Progenitor cell of endocrine pancreas (in vitro differentiated cells): ENCODE data around the gene STX4. TPM values are rescaled to one million over a fixed set of nuclear protein-coding genes. Genes with fewer than 3 reads are reported as not detected.

Source experiments
- DNase-seq: peaks from one replicate; pipeline ENCODE4 v3.0.0; 2021; ENCODE audit warnings: low spot score; ENCODE audit not compliant: unreplicated experiment
- H3K27ac Mint-ChIP-seq: 2 replicates; pipeline ENCODE4 v1.8.0; 2021; ENCODE audit warnings: mild to moderate bottlenecking, moderate library complexity, mixed read lengths
- H3K27me3 Mint-ChIP-seq: 2 replicates; pipeline ENCODE4 v1.8.0; 2021; ENCODE audit warnings: mixed read lengths
- H3K36me3 Mint-ChIP-seq: 2 replicates; pipeline ENCODE4 v1.8.0; 2022; ENCODE audit warnings: mixed read lengths; ENCODE audit not compliant: insufficient read depth
- H3K4me1 Mint-ChIP-seq: 2 replicates; pipeline ENCODE4 v1.8.0; 2021; ENCODE audit warnings: low read depth, mixed read lengths
- H3K4me3 Mint-ChIP-seq: 2 replicates; pipeline ENCODE4 v1.8.0; 2021; ENCODE audit warnings: low read depth, mild to moderate bottlenecking, moderate library complexity, mixed read lengths
- H3K9me3 Mint-ChIP-seq: 2 replicates; pipeline ENCODE4 v1.8.0; 2021; ENCODE audit warnings: low read depth, mixed read lengths
- total RNA-seq: library from RNA; stranded (reverse); gene quantifications from 2 replicates; pipeline ENCODE4 v1.2.1, GENCODE V29; 2021
- TF ChIP-seq, protein P1 (sequence below): fragments of 200-600 bp; sonication (generic); IDR thresholded peaks from one replicate; pipeline ENCODE4 v1.5.0; 2021; ENCODE audit warnings: antibody characterized with exemption, mild to moderate bottlenecking; ENCODE audit not compliant: unreplicated experiment

Gene STX4
- total RNA-seq, 1 donor from 2014 or later = 50.3 TPM

DNA sequence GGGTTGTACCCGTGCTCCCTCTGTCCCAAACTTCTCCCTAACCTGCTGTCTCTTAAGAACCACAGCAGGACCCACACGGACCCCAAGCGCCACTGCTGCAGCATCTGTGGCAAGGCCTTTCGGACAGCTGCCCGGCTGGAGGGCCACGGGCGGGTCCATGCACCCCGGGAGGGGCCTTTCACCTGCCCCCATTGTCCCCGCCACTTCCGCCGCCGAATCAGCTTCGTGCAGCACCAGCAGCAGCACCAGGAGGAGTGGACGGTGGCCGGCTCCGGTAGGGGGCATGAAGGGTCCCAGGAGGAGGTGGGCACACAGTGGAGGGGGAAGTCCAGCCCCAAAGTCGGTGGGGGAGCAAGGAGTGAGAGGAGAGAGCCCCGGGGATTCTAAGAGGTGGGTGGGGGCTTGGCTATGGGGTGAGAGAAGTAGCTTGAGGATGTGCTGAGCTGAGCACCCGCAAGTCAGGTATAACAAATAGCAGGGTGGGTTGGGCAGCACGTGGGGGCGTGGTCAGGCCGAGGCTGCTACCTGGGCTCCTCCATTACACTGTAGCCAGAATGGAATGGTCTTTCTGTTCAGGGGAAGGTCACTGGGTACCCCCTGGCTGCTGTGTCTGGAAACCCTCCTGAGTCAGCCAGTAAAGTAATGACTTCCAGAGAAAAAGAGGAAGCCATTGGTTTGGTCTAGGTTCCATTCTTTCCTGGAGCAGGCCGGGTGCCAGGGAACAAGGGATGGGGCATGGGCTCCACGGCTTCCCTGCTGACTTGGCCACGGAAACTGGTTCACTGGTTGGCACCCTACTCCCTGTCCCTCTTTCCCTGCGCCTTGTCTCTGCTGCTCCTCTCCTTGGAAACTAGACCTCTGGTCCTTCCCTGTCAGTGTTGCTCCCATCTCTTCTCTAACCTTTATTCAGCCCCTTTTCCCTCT is 48.3 kb downstream of the STX4 start:
- no peak overlapping the region for H3K4me3 Mint-ChIP-seq
- no peaks in the 10 kb centered on the region for H3K4me1 Mint-ChIP-seq
- H3K9me3 Mint-ChIP-seq = no peaks in the 10 kb centered on the region
- peaks cover 4% of the 10 kb centered on the region for H3K36me3 Mint-ChIP-seq
- DNase-seq = no peak
- H3K27ac Mint-ChIP-seq = peak overlapping the region; percentile 71
- TF ChIP-seq, protein P1, sequence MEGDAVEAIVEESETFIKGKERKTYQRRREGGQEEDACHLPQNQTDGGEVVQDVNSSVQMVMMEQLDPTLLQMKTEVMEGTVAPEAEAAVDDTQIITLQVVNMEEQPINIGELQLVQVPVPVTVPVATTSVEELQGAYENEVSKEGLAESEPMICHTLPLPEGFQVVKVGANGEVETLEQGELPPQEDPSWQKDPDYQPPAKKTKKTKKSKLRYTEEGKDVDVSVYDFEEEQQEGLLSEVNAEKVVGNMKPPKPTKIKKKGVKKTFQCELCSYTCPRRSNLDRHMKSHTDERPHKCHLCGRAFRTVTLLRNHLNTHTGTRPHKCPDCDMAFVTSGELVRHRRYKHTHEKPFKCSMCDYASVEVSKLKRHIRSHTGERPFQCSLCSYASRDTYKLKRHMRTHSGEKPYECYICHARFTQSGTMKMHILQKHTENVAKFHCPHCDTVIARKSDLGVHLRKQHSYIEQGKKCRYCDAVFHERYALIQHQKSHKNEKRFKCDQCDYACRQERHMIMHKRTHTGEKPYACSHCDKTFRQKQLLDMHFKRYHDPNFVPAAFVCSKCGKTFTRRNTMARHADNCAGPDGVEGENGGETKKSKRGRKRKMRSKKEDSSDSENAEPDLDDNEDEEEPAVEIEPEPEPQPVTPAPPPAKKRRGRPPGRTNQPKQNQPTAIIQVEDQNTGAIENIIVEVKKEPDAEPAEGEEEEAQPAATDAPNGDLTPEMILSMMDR = no peak
- H3K27me3 Mint-ChIP-seq = no peaks in the 10 kb centered on the region

DNA sequence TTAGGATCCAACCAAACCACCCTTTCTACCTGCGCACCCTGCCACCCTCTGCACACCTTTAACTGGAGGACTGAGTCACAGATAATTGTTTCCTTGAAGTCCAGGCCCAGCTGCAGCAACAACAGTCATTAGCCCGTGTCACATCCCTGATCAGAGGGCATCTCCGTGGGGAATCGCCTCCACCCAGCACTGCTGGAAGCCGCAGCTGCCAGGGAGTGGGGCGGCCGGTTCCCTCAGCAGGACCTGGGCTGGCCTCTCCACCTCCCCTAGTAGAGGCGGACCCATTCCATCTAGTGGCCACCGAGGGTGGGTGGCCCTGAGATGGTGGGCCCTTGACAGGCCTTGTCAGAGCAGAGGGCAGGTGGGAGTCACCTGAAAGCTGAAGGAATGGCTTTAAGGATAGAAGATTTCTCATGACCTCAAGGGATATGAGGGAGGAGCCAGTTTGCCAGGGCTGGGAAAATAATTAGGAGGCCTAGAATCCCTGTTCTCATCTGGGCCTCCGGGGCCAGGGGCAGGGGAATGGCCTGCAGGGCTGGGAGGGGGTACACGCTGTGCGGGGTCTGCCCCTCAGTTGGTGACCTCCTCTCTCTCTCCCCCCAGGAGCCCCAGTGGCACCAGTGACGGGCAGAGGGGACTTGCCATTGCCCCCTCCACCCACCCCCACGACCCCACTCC is 49.1 kb downstream of the STX4 start:
- H3K27ac Mint-ChIP-seq = peak overlapping the region; percentile 71
- H3K27me3 Mint-ChIP-seq = no peaks in the 10 kb centered on the region
- no peaks in the 10 kb centered on the region for H3K9me3 Mint-ChIP-seq
- no peak overlapping the region for H3K4me3 Mint-ChIP-seq
- TF ChIP-seq, protein P1 = no peak
- DNase-seq = no peak
- no peaks in the 10 kb centered on the region for H3K4me1 Mint-ChIP-seq
- peaks cover 4% of the 10 kb centered on the region for H3K36me3 Mint-ChIP-seq

DNA sequence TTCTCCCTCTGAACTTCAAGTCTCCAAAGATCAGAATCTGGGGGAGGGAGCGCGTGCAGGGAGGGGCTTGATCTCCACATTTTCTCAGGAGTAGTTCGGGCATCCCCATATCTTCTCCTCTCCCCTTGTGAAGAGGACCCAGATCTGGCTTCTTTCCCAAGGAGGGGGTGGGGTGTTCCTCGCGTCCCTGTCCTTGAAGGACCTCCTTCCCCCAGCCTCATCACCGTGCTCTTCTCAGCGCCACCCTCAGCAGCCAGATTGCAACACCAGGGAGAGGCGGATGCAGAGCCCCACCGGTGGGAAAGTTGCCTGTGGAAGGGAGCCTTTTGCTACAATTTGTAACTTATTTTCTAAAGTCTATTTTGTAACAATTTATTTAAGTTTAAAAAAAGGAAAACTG is 49.7 kb downstream of the STX4 start:
- Mint-ChIP-seq H3K4me3 (no peak overlapping the region), H3K27ac (no peak overlapping the region), H3K4me1 (no peaks in the 10 kb centered on the region), H3K36me3 (peaks cover 2% of the 10 kb centered on the region), H3K27me3 (no peaks in the 10 kb centered on the region), H3K9me3 (no peaks in the 10 kb centered on the region)
- TF ChIP-seq, protein P1 = no peak
- DNase-seq = no peak

DNA sequence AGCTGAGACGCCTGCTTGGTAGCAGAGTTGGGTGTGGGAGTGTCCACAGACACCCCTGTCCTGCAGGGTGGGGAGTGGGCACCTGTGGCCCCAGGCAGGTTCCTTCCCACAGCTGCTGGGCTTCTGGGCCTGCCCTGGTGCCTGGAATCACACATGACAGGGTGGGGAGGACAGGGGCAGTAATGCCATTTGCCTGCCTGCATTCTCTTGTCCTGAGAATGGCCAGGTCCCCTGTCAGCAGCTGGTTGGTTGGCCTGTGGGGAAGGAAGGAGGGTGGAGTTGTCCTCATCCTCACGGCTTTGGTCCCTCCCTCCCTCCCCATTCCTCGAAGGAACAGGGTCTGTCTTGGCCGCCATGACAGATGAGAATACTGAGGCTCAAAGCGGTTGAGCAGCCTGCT is 50.2 kb downstream of the STX4 start:
- TF ChIP-seq, protein P1 = no peak
- peaks cover 2% of the 10 kb centered on the region for H3K36me3 Mint-ChIP-seq
- no peak for DNase-seq
- no peaks in the 10 kb centered on the region for H3K4me1 Mint-ChIP-seq
- no peak overlapping the region for H3K27ac Mint-ChIP-seq
- H3K4me3 Mint-ChIP-seq = no peak overlapping the region
- no peaks in the 10 kb centered on the region for H3K27me3 Mint-ChIP-seq
- H3K9me3 Mint-ChIP-seq = no peaks in the 10 kb centered on the region

DNA sequence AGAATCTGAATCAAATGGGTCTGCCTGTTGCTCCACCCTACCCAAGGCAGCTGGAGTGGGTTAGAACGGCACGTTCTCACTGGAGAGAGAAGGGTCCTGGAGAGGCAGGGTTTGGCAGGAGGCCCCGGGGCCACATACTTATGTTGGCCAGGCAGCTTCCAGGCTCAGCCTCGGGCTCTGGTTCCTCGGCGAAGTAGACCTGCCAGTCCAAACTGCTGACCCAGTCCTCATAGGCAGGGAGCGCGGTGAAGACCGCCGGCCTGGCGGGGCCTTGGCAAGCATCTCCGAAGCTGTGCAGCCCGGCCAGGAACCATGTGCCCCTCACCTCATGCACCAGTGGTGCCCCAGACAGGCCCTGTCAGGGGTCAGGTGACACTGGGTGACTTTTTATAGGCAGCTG is 50.6 kb downstream of the STX4 start:
- Mint-ChIP-seq H3K9me3 (no peaks in the 10 kb centered on the region), H3K27me3 (no peaks in the 10 kb centered on the region), H3K4me1 (no peaks in the 10 kb centered on the region), H3K4me3 (no peak overlapping the region), H3K27ac (no peak overlapping the region), H3K36me3 (no peaks in the 10 kb centered on the region)
- TF ChIP-seq, protein P1 = no peak
- DNase-seq = no peak
